ENCODE measurements around the gene RASSF5.

The RASSF5 gene

GRCh38 chr1:206554211-206554610, 46.9 kb downstream of the RASSF5 start:
- no peak for DNase-seq

DNA sequence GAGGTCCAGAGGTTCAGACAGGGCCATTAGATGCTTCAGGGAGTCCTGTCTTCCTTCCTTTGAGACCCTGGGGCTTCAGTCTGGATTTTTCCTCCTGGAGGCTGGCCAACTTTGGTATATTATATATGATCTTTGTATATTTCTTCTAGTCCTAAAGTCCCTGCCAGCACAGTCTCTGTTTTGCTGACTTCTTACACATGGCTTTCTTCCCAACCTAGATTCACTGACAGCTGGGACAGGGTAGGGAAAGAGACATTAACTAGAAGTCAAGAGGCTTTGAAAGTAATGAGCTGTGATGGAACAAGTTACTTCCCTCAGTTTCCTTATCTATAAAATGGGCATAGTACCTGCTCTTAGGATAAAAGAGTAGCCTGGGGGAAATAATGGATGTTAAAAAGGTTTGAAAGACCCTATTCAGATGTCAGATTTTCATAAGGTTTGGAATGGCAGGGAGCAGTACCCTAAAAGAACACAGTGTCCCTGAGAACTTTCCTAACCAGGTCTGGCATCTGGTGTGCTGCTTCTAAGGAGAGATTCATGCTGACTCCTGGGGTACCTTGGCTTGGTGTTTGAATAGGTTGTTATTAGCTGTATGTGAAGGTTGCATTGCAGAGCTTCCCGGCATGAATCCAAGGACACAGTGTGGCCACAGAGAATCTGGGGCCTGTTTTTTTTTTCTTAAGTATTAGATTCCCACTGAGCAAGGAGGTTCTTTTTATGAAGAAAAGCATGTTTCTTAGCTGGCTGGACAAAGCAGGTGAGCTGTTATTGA, 47.6 kb downstream of the RASSF5 start:
- DNase-seq, result no peak

DNA sequence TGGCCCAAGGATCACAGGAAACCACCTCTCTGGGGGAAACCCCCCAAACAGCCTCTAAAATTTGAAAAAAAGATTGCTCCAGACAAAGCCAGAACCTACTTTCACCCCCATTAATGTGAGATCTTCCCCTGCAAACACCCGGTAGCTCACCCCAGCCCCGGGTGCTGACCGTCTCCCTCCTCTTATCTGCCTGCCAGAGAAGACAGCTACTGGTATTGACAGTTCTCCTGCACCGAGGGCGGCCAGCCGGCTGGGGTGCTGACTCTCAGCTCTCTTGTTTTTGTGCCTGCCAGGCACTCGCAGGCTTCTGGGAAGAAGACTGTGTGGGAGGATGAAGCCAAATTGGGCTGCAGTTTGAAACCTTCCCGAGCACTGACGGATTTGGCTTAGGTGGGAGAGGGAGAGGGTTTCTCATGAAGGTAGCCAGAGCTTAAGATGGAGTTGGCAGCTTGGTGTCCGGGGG, 48.2 kb downstream of the RASSF5 start:
- no peak for DNase-seq

DNA sequence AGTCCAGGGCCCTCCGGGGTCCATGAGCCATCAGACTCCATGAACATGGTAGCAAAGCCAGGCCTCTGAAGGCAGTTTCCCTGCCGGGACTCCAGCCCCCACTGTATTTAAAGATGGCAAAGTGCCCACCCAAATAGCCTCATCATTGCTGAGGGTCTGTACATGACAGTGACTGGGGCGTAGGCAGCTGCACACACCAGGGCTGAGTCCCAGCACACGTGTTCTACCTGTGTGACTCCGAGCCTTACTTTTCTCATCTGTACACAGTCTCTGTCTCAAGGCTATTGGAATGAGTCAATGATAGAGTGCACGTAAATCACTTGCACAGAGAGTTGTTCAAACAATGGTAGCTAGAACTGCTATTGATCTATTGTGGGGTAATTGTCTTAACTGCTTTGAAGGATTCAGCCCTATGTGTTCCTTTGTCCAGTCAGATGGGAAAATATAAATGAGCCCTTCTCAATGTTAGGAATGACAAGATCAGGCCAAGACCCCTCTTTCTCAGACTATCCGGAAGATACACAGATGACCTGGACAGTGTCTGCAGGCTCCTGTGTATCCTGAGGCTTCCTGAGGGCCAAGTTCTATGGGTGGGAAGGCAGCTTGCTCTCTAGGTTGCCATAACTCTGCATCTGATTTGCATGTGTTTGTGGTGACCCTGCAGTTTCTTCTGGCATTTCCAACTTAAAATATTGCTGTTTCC, 48.9 kb downstream of the RASSF5 start:
- peak; percentile 47 for DNase-seq

DNA sequence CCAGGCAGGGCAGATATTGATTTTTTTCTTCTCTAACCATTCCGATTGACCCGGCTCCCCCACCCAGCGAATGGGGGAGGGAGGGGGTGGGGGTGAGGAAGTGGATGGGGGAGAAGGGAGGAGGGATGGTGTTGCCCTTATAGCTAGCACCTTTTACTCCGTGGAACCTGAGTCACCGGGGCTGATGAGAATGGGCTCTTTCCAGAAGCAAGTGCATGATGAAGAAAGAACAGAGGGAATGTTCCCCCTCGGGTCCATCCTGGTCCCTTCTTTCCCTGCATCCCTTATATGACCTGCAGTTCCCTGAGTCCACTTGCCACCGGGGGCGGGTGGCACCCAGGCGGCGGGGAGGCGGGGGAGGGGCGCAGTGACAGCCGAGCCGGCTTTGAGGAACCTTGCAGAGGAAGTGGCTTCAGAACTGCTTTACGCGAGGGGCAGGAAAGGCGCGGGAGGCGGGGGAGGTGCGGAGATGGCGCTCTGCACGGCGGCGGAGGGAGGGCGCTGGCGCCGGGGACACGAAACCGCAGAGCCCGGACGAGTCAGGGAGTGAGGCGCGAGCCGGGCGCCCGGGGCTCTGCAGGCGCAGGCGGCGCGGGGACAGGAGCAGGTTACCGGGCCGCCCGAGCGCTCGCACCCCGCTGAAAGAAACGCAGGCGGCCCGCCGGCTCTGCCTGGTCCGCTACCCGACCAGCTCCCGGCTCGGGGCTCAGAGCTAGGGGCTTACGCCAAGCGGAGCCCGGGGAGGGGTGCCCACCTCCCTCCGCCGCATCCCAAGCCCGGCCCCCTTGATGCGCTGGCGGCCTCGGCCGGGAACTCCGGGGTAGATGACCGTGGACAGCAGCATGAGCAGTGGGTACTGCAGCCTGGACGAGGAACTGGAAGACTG, 49.7 kb downstream of the RASSF5 start:
- DNase-seq, result peak; percentile 83

DNA sequence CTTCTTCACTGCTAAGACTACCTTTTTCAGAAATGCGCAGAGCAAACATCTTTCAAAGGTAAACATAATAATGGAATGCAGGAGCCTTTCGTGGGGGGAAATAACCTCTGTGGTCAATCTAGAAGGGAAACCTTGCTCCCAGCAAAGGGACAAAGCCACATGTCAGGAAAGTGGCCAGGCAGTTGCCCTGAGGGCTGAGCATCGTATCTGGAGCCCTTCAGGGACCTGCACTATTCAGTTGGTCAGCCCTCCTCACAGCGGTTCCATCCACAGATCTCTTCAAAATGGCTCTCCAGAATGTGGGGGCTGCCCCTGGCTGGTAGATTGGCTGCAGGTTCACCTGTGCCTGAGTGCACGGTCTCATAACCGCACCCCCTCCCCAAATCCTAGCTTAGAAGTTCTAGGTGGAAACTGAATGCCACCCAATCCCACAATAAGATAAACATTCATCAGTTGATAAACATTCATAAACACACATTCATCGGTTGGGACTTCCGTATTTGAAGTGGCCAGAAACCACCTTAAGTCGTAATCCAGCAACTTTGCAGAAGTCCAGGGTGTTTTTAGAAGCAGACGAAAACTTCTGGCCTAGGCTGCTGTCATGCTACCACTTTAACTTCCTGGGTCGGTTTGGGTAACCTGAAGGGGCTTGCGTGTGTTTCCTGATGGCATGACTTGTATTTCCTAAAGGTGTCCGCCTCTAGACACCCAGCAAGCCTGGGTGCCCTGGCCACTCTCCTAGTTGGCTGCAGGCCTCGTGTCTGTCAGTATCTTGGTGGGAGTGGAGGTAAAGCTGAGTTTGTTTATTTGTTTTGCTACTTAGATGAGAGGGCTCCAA, 50.5 kb downstream of the RASSF5 start:
- DNase-seq, result no peak

DNA sequence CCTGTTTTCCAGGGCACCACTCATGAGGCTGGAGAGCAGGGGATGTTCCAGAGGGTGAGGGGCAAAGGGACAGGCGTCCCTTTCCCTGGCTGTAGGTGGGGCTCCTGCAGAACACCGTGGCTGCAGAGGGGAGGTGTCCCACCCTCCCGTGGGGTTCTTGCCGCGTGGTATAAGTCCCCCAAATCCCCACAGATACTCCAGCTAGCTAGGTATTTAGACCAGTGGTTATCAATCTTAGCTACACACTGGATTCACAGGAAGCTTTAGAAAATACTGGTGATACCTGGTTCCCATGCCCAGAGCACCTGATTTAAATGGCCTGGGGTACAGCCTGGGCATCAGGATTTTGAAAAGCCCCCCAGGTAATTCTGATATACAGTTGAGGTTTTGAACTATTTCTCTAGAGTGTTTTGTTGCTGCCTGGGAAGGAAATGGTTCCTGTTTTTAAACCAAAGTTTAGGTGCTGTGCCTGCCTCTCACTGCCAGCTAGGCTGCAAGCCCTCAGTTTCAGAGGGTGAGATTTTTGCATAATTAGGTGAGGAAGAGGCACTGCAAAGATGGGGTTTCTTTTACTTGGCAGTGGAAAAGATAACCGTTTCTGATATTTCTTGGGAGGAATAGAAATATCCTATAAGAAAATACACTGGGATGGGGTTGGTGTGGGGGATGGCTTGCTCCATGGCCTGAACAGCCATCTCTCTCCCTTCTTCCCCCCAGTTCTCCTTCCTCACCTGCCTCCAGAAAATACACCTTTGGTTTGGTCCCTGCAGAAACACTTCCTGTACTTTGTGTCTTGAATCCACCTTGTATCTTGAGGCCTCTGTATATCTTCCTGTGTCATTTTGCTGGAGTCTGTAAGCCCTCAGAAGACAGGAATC, 51.7 kb downstream of the RASSF5 start:
- DNase-seq, result no peak

DNA sequence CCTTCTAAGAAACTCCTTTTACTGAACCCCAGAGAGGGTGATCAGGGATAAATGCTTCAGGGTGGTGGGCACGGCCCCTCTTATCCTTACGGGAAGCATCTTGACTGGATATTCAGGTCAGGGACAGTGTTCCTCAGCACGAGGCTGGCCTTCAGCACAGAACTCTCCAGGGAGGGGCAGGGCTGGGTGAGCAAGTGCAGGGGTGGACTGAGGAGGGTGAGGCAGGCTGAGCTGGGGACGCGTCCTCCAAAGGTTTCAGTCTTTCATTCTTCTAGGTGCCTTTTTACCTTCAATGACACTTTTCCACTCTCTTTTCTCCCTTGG, 52.3 kb downstream of the RASSF5 start:
- DNase-seq, result no peak

DNA sequence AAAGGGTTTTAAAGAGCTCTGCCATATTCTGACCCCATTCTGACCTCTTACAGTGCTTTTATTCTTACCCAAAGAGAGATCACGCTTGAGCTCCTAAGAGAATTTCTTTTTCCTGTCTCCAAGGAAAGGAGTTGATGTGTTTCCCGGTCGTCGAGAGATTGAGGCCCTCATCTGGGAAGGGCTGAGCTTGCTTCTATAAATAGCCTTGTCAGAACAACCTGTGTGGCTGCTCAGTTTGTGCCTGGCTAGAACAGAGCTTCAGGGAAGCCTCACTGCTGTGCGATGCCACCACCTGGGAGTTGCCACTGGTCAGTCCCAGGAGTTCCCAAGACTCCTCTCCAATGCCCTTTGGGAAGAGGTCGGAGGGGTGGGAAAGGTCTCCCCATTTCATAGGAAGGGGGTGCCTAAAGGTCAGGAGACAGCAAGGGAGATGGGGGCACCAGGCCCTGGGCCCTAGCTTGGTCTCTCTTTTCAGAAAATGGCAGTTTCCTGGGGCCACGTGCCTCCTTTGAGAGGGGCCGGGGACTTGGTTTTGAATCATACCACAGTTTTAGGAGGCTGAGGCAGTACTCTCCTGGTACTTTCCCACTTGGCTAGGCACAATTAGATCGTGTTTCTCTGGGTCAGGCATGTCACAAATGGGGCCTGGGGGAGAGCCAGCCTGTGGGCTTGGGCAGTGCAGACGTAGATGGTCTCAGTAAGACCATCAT, 52.8 kb downstream of the RASSF5 start:
- no peak for DNase-seq

DNA sequence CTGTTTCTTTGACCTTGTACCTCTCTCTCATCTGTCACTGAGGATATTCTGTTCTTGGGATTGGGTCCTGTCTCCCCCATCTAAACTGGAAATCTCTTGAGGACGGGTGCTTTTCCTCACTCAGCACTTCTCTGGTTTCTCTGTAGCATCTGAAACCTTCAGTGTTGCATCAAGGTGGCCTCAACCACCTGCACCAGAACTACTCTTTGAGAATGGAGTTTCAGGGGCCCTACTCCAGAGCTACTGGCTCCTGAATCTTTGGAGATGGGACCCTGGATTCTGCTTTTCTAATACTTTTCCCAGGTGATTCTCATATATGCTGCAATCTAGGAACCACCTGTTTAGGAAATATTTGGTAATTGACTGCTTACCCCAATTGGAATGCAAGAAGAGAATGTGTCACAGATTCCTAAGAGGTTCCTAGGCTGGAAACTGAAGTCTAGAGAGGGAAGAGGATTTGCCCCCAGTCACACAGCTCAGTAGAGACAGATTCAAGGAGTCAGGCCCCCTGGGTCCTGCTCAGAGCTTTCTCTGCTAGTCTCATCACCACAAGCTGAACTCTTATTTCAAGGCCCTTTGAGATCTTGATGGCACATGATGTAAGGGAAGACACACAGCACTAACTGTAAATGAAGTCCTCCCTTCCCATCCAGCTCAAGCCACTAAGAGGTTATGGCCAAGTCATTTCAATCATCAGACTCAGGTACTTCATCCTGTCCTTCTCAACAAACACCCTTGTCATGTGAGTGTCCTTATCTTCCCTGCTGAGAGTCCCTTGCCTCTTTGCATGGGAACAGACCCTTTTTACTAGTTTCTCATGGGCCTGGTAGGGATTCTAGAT, 56.3 kb downstream of the RASSF5 start:
- DNase-seq, result no peak

DNA sequence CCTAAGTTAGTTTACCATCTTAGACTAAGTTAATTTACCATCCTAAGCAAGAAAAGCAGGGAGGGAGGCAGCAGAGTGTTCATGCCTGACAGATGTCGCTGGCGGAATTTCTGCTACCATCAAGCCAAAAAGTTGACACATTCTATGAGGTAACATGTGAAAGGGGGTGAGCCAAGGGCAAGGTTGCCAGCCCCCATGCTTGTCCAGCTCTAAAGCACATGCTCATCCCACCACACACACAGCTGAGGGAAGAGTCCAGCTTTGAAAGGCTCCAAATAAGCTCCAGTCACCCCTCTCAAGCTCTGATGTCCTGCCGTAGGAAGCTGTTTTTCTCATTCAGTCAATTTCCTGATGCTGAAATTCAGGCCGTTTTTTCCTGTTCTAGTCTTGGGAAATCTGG, 58.7 kb downstream of the RASSF5 start:
- no peak for DNase-seq

DNA sequence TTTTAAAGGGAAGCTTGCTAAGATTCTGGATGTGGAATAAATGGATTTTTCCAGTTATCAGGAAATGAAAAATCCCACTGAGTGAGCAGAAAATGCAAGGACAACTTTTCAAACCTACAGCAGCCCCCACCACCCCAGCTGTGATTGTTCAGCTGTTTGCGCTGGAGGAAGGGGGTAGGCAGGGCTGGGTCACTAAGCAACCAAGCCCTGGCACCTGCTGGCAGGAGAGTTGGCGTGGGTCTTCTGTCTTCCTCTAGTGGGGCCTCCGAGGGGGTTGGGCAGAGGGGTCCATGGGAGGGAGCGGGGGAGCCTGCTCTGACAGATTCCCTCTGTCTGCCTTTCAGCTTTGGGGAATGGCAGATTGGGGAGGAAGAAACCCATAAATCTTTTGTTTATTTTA, 59.7 kb downstream of the RASSF5 start:
- DNase-seq, result no peak

DNA sequence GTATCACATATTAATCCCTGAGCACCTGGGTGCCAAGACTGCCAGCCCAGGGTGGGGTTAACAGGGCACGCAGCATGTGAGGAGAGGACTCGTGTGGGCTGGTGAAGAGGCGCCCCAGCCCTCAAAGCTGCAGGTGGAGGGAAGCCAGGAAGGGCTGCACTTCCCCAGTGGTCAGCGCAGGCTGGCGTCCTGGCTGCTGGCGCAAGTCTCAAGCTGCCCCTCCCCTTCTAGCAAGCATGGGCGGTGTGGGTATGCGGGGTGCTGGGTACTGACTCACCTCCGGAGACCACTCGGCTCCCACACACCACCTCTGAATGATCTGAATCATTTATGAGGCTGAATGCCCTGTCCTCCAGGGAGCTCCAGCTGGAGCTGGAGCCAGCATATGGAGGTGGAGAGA, 60.9 kb downstream of the RASSF5 start:
- DNase-seq, result no peak

DNA sequence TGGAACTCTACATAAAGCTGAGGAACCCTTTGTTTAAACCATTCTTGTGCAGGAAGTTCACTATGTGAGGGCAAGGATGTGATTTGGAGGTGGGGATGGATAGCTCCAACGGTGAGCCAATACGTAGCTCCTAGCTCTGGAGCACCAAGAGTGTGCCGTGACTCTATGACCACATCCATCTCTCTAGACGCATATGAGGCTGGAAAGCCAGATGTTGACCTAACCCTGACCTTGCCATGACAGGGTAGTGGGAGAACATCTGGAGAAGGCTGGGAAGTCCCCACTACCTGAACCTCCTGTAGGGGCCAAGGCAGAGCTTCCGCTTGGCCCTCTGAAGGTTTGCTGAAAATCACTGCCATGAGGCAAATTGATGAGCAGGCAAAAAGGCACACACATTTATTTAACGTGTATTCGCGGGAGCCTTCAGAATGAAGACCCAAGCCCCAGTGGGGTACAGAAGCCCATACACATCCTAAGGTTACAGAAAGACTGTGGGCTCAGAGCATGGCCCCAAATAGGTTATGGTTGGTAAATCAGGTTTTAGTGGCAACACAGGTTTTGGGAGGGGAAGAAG, 61.5 kb downstream of the RASSF5 start:
- DNase-seq, result no peak

DNA sequence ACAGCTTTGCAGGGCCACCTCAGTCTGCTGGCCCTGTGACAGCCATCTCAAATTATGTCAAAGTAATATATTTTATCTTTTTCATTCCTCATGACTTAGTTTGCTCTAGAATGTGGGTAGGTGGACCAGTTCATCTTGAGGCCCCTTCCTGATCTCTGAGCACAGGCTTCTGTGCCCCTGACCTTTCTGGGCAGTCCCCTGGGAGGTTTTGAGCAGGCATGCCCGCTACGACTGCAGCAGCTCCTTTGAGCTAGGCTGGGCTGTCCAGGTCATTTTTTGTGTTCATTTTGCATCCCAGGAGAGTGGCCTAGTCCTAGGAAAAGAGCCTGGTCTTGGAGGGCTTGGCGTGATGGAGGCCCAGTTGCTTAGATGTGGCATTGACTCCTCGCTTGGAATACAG, 62.2 kb downstream of the RASSF5 start:
- DNase-seq, result no peak

GRCh38 chr1:206570529-206570928, 63.2 kb downstream of the RASSF5 start:
- no peak for DNase-seq

- DNase-seq, result no peak
Observed at GRCh38 chr1:206572835-206573234, 65.5 kb downstream of the RASSF5 start.

GRCh38 chr1:206573319-206573718, 66.0 kb downstream of the RASSF5 start:
- no peak for DNase-seq

DNA sequence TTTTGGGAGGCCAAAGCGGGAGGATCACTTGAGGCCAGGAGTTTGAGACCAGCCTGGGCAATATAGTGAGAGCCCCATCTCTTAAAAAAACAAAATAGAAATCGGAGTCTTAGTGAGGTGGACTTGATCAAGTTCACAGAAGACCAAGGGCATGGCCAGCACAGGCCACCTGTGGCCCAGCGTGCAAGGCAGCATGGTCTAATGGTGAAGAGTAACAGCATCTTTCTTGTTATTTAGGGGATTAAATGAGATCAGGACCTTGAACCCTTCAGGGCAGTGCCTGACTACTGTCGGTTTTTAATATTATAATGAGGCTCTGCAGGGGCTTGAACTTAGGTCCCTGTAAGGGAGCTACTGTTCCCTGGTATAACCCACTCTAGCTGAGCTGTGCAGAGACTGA, 66.4 kb downstream of the RASSF5 start:
- DNase-seq, result no peak

All from activated naive CD4-positive, alpha-beta T cell treated with anti-CD3 and anti-CD28 coated beads, Interleukin-2, amount 50 U/mL, for 16 hours (primary cell).